NCI-H1092 (cell line): Measurements from ENCODE around the gene PRTG.
"Not testable (repeated sequence)": the region's sequence is repeated elsewhere in the genome, so short reads cannot be mapped to it uniquely, and the experiment has no call there.

Source experiments
- DNase-seq: peaks from one replicate; lab custom pipeline; 2025; lab: John Stamatoyannopoulos, UW

The PRTG gene

GRCh38 chr15:55742498-55742926 lies 440 bp downstream of the PRTG start:
- no peak for DNase-seq

- peak; percentile 0 for DNase-seq
Measured at GRCh38 chr15:55741833-55742497, 987 bp downstream of the PRTG start.

- no peak for DNase-seq
Measured at GRCh38 chr15:55740981-55741832, 1.7 kb downstream of the PRTG start.

- no peak for DNase-seq
Measured at GRCh38 chr15:55740359-55740878, 2.5 kb downstream of the PRTG start.

- DNase-seq = no peak
Measured at GRCh38 chr15:55739641-55740040, 3.3 kb downstream of the PRTG start.

GRCh38 chr15:55738715-55739114 lies 4.2 kb downstream of the PRTG start:
- DNase-seq = no peak

- DNase-seq = no peak
Measured at GRCh38 chr15:55737373-55737772, 5.6 kb downstream of the PRTG start.

GRCh38 chr15:55736756-55737155 lies 6.2 kb downstream of the PRTG start:
- DNase-seq = no peak

- no peak for DNase-seq
Measured at GRCh38 chr15:55734641-55735040, 8.3 kb downstream of the PRTG start.

GRCh38 chr15:55733461-55733860 lies 9.5 kb downstream of the PRTG start:
- not testable (repeated sequence) for DNase-seq

GRCh38 chr15:55721554-55722185 lies 21.3 kb downstream of the PRTG start:
- DNase-seq = no peak

- no peak for DNase-seq
Measured at GRCh38 chr15:55715355-55716076, 27.4 kb downstream of the PRTG start.

- DNase-seq = no peak
Measured at GRCh38 chr15:55714064-55714463, 28.9 kb downstream of the PRTG start.

GRCh38 chr15:55712363-55712762 lies 30.6 kb downstream of the PRTG start:
- DNase-seq = no peak

GRCh38 chr15:55710286-55710685 lies 32.7 kb downstream of the PRTG start:
- DNase-seq = no peak

GRCh38 chr15:55709458-55709857 lies 33.5 kb downstream of the PRTG start:
- no peak for DNase-seq

GRCh38 chr15:55708720-55709119 lies 34.2 kb downstream of the PRTG start:
- DNase-seq = no peak

GRCh38 chr15:55707951-55708350 lies 35.0 kb downstream of the PRTG start:
- no peak for DNase-seq

- DNase-seq = no peak
Measured at GRCh38 chr15:55707518-55707917, 35.4 kb downstream of the PRTG start.

- no peak for DNase-seq
Measured at GRCh38 chr15:55703873-55704301, 39.1 kb downstream of the PRTG start.

- DNase-seq = no peak
Measured at GRCh38 chr15:55700876-55701275, 42.1 kb downstream of the PRTG start.

GRCh38 chr15:55698653-55699052 lies 44.3 kb downstream of the PRTG start:
- DNase-seq = no peak
